Raji (cell line): ENCODE measurements around the gene GLCCI1.

Source experiments
- POLR2A ChIP-seq: IDR thresholded peaks from 2 replicates; pipeline ENCODE4 v1.6.1; 2011; ENCODE audit warnings: low read depth, low read length, control low read depth; ENCODE audit not compliant: insufficient read depth

GLCCI1 gene

DNA sequence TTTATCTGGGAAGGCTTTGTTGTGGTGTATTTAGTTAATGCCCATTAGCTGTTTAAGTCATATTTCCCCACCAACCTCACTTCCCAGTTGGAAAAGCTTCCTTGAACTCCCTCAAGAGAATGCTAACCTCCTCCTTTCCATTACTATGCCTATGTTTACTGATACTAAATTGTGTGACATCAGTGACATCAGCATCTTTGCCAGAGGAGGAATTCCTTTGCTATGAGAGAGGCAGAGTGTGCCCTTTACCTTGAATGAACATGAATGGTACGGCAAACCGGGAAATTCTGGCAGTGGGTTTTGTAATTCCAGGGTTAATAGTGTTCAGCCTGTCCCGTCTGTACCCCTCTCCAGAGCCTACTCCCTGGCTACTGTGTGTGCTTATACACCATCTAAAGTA lies 22.1 kb upstream of the GLCCI1 start:
- no peak for TF ChIP-seq POLR2A

- no peak for TF ChIP-seq POLR2A
Observed at GRCh38 chr7:7948232-7948631, 20.4 kb upstream of the GLCCI1 start.

DNA sequence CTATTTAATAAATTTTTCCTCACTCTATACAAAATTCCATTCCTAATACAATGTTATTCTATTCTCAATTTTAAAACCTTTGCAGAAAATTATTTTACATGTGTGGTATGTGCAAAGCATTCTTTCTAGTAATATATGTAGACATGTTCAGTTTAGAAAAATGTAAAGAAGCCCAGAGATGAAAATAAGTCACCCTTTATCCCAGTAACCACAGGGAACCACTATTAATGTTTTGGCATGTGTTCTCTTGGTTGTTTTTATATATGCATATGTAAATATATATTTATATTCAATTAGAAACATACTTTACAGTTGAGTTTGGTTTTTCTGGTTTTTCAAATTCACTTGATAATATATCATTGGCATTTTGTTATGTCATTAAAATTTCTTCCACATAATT lies 14.8 kb upstream of the GLCCI1 start:
- TF ChIP-seq POLR2A: no peak

DNA sequence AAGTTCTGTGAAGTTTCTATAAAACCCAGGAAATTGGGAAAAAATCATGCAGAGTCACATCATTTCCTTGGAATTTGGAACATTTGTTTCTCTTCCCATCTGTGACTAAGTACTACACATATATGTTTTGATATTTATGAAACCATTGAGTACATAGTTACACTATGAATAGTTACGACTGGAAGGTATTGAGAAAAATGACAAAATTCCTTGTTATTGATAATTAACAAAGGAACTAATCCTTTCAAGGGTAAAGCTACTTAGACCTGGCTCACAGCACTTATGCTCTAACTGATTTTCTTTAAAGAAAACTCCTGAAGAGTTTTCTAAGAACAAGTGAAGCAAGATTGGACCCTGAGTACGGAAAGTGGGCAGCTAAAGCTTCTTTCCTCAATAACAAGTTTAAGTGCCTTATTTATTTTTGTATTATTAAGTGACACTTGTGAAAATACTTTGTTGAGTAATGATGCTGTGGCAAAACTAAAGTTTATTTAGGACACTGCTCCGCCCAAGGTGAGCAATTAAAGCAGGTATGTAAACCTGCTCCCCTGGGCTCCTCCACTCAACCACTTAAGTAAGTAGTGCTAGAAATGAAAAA lies 12.0 kb upstream of the GLCCI1 start:
- TF ChIP-seq POLR2A: no peak

DNA sequence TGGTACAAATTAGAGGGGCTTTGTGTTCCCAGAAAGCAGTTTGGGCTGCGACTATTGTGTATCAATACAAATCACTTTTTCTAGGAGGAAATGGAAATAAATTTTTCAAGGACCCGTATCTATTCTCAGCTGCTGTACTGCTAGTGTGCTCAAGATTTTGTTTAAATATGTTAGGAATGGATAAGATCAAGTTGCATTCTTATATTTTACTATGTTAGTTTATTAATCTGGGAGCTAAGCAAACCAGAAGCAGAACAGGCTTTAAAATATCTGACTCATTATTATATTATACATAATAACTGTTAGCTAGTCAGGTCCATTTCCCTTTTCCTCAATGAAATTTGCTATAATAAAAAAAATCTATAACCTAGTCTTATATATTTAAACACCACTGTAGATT lies 11.1 kb upstream of the GLCCI1 start:
- TF ChIP-seq POLR2A: no peak

DNA sequence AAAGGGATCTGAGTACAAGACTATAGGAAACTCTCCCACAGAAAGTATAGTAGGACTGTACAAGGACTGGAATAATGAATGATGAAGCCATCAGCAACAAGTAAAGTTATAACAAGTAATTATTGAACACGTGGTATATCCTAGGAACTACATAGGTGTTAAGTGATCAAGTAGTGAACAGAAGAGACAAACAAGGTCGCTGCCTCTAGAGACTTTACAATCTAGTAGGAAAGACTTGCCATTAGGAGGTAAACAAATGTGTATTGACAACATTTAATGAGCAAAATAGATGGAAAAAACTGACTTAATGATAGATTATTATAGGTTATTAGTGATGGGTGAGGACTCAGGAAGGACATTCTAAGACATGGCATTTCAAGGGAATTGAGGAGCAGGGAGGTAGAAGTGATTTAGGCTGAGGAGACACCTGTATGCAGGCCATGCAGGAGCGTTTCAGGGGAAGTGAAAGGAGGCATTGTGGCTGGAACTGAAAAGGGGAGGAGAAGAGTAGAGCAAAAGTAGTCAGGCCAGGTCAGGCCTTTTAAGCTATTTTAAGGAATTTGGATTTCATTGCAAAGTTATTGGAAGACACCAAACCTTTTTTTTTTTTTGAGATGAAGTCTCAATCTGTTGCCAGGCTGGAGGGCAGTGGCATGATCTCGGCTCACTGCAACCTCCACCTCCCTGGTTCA lies 8.5 kb upstream of the GLCCI1 start:
- no peak for TF ChIP-seq POLR2A

GRCh38 chr7:7962851-7963250 lies 5.7 kb upstream of the GLCCI1 start:
- no peak for TF ChIP-seq POLR2A

- no peak for TF ChIP-seq POLR2A
Observed at GRCh38 chr7:7964250-7964649, 4.3 kb upstream of the GLCCI1 start.

- TF ChIP-seq POLR2A: no peak
Observed at GRCh38 chr7:7964691-7965090, 3.9 kb upstream of the GLCCI1 start.

- TF ChIP-seq POLR2A: no peak
Observed at GRCh38 chr7:7965301-7965700, 3.3 kb upstream of the GLCCI1 start.

DNA sequence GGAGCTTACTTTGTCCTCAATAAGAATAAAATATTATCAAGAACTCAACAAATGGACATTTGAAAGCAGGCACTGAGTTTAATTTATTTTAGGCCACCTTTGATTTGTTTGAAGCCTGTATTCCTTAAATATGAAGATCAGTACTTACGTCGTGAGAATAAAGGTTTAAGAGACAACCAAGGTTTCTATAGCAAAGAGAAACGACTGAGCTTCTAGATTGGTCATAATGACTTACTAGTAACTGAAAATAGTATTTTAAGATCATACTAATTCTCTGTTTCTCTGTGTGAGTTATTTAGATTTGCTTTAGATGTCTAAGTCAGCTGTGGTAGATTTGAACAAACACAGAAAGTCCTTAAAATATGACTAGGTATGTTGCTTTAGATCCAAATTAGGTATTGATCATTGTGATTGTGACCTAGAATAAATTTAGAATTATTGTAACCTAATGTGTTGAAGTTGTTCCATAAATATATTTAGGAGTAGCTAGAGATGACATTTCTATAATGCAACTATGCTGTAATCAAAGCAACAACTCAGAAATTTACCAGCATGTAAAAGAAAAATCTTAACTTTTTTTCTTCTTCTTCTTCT lies 2.4 kb upstream of the GLCCI1 start:
- no peak for TF ChIP-seq POLR2A

GRCh38 chr7:7967886-7968543 lies 581 bp upstream of the GLCCI1 start:
- peak; percentile 88; the same call in 1 of the 2 replicates for TF ChIP-seq POLR2A

GRCh38 chr7:7969306-7970236 lies 975 bp downstream of the GLCCI1 start:
- TF ChIP-seq POLR2A: peak; percentile 65

DNA sequence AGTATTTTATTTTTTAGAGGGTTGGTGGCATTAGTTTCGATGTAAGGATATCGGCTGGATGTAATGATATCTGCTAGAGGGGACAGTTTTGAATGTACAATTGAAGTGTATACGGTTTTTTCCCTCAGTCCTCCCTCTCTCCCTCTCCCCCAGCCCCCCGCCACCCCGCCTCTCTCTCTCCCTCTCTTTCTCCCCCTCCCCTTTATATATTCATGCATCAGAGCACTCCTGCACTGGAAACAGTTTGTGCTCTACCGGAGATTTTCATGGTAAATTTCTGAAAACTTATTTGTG lies 1.6 kb downstream of the GLCCI1 start:
- TF ChIP-seq POLR2A: no peak; the same call in 1 of the 2 replicates

GRCh38 chr7:7970531-7971307 lies 2.1 kb downstream of the GLCCI1 start:
- no peak for TF ChIP-seq POLR2A
